Measurements from ENCODE around the gene RBPMS2.
A peak's percentile ranks its signal among the peaks of the same experiment; 100 is the strongest.
"Not testable (repeated sequence)": the region's sequence is repeated elsewhere in the genome, so short reads cannot be mapped to it uniquely, and the experiment has no call there.

Gene RBPMS2

GRCh38 chr15:64775551-64776401, at the start of gene RBPMS2:
RBPMS2 (minus strand) TSS chr15:64775589; CDS start chr15:64775319, 270 bp downstream.
- no peak for DNase-seq

GRCh38 chr15:64824929-64825430, 49.6 kb upstream of the RBPMS2 start:
- DNase-seq = no peak

- DNase-seq = no peak
Observed at GRCh38 chr15:64816452-64816851, 41.1 kb upstream of the RBPMS2 start.

GRCh38 chr15:64814965-64815364, 39.6 kb upstream of the RBPMS2 start:
- not testable (repeated sequence) for DNase-seq

GRCh38 chr15:64814283-64814682, 38.9 kb upstream of the RBPMS2 start:
- not testable (repeated sequence) for DNase-seq

GRCh38 chr15:64813075-64813474, 37.7 kb upstream of the RBPMS2 start:
- DNase-seq = no peak

- DNase-seq = no peak
Observed at GRCh38 chr15:64810497-64811326, 35.3 kb upstream of the RBPMS2 start.

- peak; percentile 79 for DNase-seq
Observed at GRCh38 chr15:64809649-64810496, 34.5 kb upstream of the RBPMS2 start.

GRCh38 chr15:64808785-64809453, 33.5 kb upstream of the RBPMS2 start:
- no peak for DNase-seq

GRCh38 chr15:64807751-64808222, 32.4 kb upstream of the RBPMS2 start:
- no peak for DNase-seq

GRCh38 chr15:64807051-64807749, 31.8 kb upstream of the RBPMS2 start:
- DNase-seq = no peak

- DNase-seq = no peak
Observed at GRCh38 chr15:64806509-64806908, 31.1 kb upstream of the RBPMS2 start.

GRCh38 chr15:64804619-64805018, 29.2 kb upstream of the RBPMS2 start:
- no peak for DNase-seq

- DNase-seq = no peak
Observed at GRCh38 chr15:64803526-64803925, 28.1 kb upstream of the RBPMS2 start.

GRCh38 chr15:64800476-64800875, 25.1 kb upstream of the RBPMS2 start:
- DNase-seq = no peak

GRCh38 chr15:64798905-64799304, 23.5 kb upstream of the RBPMS2 start:
- not testable (repeated sequence) for DNase-seq

GRCh38 chr15:64795921-64796320, 20.5 kb upstream of the RBPMS2 start:
- not testable (repeated sequence) for DNase-seq

GRCh38 chr15:64795299-64795698, 19.9 kb upstream of the RBPMS2 start:
- DNase-seq = not testable (repeated sequence)

GRCh38 chr15:64792282-64792681, 16.9 kb upstream of the RBPMS2 start:
- DNase-seq = no peak

- DNase-seq = no peak
Observed at GRCh38 chr15:64791401-64791800, 16.0 kb upstream of the RBPMS2 start.

- no peak for DNase-seq
Observed at GRCh38 chr15:64783796-64784195, 8.4 kb upstream of the RBPMS2 start.

All from NCI-H1105 (cell line).